Activated naive CD8-positive, alpha-beta T cell (primary cell): Measurements from ENCODE around the gene CELF2.

Experiments used
- H3K27ac Mint-ChIP-seq: one replicate; pipeline ENCODE4 v1.8.0; 2021; ENCODE audit warnings: mixed read lengths
- H3K27me3 Mint-ChIP-seq: one replicate; pipeline ENCODE4 v1.8.0; 2021; ENCODE audit warnings: mixed read lengths
- H3K36me3 Mint-ChIP-seq: one replicate; pipeline ENCODE4 v1.8.0; 2021; ENCODE audit warnings: mixed read lengths
- H3K4me1 Mint-ChIP-seq: one replicate; pipeline ENCODE4 v1.8.0; 2021; ENCODE audit warnings: low read depth, mixed read lengths
- H3K4me3 Mint-ChIP-seq: one replicate; pipeline ENCODE4 v1.8.0; 2021; ENCODE audit warnings: mild to moderate bottlenecking, mixed read lengths
- H3K9me3 Mint-ChIP-seq: one replicate; pipeline ENCODE4 v1.8.0; 2021; ENCODE audit warnings: low read depth, mixed read lengths

Gene CELF2

GRCh38 chr10:11207560-11207844 lies 189.8 kb downstream of the CELF2 start:
- Mint-ChIP-seq H3K9me3 (no peaks in the 10 kb centered on the region), H3K27me3 (no peaks in the 10 kb centered on the region), H3K4me3 (peak overlapping the region; percentile 86), H3K27ac (peak overlapping the region; percentile 97), H3K36me3 (peaks cover 22% of the 10 kb centered on the region), H3K4me1 (peaks cover 100% of the 10 kb centered on the region)

GRCh38 chr10:11208243-11208642 lies 190.6 kb downstream of the CELF2 start:
- Mint-ChIP-seq H3K36me3 (peaks cover 21% of the 10 kb centered on the region), H3K4me1 (peaks cover 100% of the 10 kb centered on the region), H3K9me3 (no peaks in the 10 kb centered on the region), H3K27ac (peak overlapping the region; percentile 97), H3K4me3 (peak overlapping the region; percentile 86), H3K27me3 (no peaks in the 10 kb centered on the region)

GRCh38 chr10:11208908-11209829 lies 191.5 kb downstream of the CELF2 start:
- Mint-ChIP-seq H3K27me3 (no peaks in the 10 kb centered on the region), H3K27ac (peak overlapping the region; percentile 97), H3K36me3 (peaks cover 21% of the 10 kb centered on the region), H3K4me1 (peaks cover 100% of the 10 kb centered on the region), H3K4me3 (peak overlapping the region; percentile 86), H3K9me3 (no peaks in the 10 kb centered on the region)

- Mint-ChIP-seq H3K27ac (peak overlapping the region; percentile 97), H3K4me3 (peak overlapping the region; percentile 86), H3K27me3 (no peaks in the 10 kb centered on the region), H3K9me3 (no peaks in the 10 kb centered on the region), H3K4me1 (peaks cover 100% of the 10 kb centered on the region), H3K36me3 (peaks cover 25% of the 10 kb centered on the region)
These were observed 192.1 kb downstream of the CELF2 start for GRCh38 chr10:11209830-11210181.

DNA sequence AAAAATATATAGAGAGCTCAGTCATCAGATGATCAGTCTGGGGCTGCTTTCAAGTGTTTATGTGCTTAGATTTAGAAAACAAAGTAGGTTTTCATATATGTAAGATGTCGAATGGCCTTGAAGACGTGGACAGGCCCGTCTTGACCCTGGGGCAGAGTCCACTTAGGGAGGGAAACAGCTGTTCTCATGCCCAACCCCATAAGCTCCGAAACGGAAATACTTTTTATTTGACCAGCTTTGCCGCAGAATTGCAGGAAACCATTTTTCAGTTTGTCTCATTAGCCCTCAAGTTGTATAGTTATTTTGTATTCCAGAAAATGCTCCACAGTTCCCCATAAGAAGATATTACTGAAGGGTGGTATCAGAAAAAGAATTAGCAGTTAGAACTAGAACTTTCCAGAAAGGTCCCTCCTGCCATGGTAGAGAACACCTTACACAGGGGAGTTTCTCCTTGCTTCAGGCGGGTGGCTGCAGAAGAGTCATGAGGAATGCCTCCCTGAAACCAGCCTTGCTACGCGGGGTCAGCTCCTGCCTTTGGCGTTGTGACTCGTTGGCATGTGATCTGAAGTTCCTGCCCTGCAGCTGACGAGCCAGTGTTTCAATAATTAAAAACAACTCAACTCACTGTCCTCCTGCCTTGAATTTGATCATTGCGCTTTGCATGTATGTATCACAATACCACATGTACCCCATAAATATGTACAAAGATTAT lies 192.7 kb downstream of the CELF2 start:
- Mint-ChIP-seq H3K9me3 (no peaks in the 10 kb centered on the region), H3K27me3 (no peaks in the 10 kb centered on the region), H3K4me3 (peak overlapping the region; percentile 86), H3K4me1 (peaks cover 100% of the 10 kb centered on the region), H3K36me3 (peaks cover 26% of the 10 kb centered on the region), H3K27ac (peak overlapping the region; percentile 97)

GRCh38 chr10:11212288-11213085 lies 194.8 kb downstream of the CELF2 start:
- peak overlapping the region; percentile 86 for H3K4me3 Mint-ChIP-seq
- peaks cover 100% of the 10 kb centered on the region for H3K4me1 Mint-ChIP-seq
- H3K27ac Mint-ChIP-seq, result peak overlapping the region; percentile 97
- no peaks in the 10 kb centered on the region for H3K9me3 Mint-ChIP-seq
- H3K36me3 Mint-ChIP-seq, result peaks cover 26% of the 10 kb centered on the region
- no peaks in the 10 kb centered on the region for H3K27me3 Mint-ChIP-seq

- peaks cover 27% of the 10 kb centered on the region for H3K36me3 Mint-ChIP-seq
- no peaks in the 10 kb centered on the region for H3K27me3 Mint-ChIP-seq
- peak overlapping the region; percentile 97 for H3K27ac Mint-ChIP-seq
- peak overlapping the region; percentile 44 for H3K4me3 Mint-ChIP-seq
- peaks cover 100% of the 10 kb centered on the region for H3K4me1 Mint-ChIP-seq
- no peaks in the 10 kb centered on the region for H3K9me3 Mint-ChIP-seq
These were observed 195.5 kb downstream of the CELF2 start for GRCh38 chr10:11213137-11213536.

- Mint-ChIP-seq H3K4me1 (peaks cover 100% of the 10 kb centered on the region), H3K27me3 (no peaks in the 10 kb centered on the region), H3K4me3 (no peak overlapping the region), H3K36me3 (peaks cover 30% of the 10 kb centered on the region), H3K9me3 (no peaks in the 10 kb centered on the region), H3K27ac (peak overlapping the region; percentile 97)
These were observed 196.7 kb downstream of the CELF2 start for GRCh38 chr10:11214407-11214806.

- peaks cover 38% of the 10 kb centered on the region for H3K36me3 Mint-ChIP-seq
These were observed 197.8 kb downstream of the CELF2 start for GRCh38 chr10:11215471-11215870.

DNA sequence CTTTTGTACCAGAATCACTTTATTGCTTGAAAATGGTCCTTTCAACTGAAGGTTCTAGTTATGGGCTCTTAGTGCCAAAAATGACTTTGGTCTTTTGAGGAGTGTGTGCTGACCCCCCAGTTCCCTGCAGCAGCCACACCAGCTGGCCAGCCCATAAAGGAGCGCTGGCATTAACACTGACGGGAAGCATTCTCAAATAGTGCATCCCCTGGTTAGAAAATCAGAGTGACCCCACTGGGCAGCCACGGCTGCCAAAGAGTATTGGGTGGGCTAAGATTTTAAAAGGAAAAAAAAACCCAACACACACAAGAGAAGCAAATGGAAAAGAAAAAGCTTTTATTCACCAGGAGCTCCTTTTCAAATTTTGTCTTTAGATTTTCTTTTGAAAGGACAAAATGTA lies 199.8 kb downstream of the CELF2 start:
- Mint-ChIP-seq H3K36me3 (peaks cover 43% of the 10 kb centered on the region), H3K27ac (peak overlapping the region; percentile 97), H3K9me3 (no peaks in the 10 kb centered on the region), H3K27me3 (no peaks in the 10 kb centered on the region), H3K4me3 (peak overlapping the region; percentile 20), H3K4me1 (peaks cover 95% of the 10 kb centered on the region)

More at GRCh38 chr10:11215471-11215870, 197.8 kb downstream of the CELF2 start:
- H3K4me1 Mint-ChIP-seq, result peaks cover 99% of the 10 kb centered on the region
- peak overlapping the region; percentile 97 for H3K27ac Mint-ChIP-seq
- H3K4me3 Mint-ChIP-seq, result no peak overlapping the region
- no peaks in the 10 kb centered on the region for H3K9me3 Mint-ChIP-seq
- no peaks in the 10 kb centered on the region for H3K27me3 Mint-ChIP-seq

DNA sequence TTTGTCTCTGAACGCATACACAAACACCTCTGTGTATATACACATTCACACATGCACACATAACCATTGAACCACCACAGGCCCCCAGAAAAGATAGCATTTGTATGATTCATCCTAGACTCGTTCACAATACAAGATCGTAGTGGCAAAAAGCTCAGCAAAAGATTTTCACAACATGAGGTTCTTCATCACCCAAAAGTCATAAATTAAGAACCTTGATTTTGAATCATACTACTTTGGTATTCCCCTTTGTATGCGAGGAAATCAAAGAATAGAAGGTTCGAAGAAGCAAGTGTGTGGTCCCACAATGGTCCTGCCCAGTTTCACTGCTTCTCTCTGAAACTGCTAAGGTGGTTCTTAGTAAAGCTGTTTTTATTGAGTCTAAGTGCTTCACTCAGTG lies 200.7 kb downstream of the CELF2 start:
- Mint-ChIP-seq H3K4me3 (peak overlapping the region; percentile 63), H3K9me3 (no peaks in the 10 kb centered on the region), H3K36me3 (peaks cover 43% of the 10 kb centered on the region), H3K27me3 (no peaks in the 10 kb centered on the region), H3K27ac (peak overlapping the region; percentile 97), H3K4me1 (peaks cover 91% of the 10 kb centered on the region)

DNA sequence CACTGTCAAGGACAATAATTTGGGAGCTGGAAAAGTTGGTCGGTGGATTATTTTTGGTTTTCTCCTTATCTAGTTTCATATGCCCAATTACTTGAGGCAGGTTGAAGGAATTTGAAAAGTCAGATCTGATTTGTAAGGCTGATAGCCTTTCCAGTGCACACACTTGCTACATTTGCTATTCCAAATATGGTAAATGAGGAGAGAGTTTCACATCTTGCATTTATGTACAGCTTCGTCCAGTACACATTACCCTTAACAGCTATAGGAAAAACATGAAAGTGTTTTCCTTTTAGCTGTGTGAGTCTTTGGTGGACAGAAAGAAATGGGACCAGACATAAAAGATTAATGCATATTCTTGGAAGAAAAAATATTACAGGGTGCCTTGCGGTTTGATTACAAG lies 201.8 kb downstream of the CELF2 start:
- H3K27me3 Mint-ChIP-seq, result no peaks in the 10 kb centered on the region
- H3K4me3 Mint-ChIP-seq, result peak overlapping the region; percentile 53
- peaks cover 44% of the 10 kb centered on the region for H3K36me3 Mint-ChIP-seq
- peaks cover 91% of the 10 kb centered on the region for H3K4me1 Mint-ChIP-seq
- H3K27ac Mint-ChIP-seq, result peak overlapping the region; percentile 97
- H3K9me3 Mint-ChIP-seq, result no peaks in the 10 kb centered on the region

DNA sequence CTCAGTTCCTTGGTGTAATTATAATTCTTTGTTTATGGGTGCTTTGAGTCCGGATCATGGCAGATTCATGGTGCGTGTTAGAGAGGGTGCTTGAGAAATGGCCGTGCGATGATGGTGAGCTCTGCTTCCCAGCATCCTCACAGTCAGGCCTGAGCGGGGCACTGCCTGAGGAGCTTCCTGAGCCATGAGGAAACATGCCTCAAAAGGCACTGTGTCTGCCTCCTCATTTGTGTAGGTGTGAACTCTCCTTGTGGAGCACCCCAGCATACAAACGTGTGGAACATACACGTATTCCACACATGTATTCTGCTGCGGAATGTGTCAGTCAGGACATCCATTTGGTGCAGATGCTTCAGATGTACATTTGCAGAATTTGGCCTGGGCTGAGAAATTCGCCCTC lies 205.4 kb downstream of the CELF2 start:
- Mint-ChIP-seq H3K4me1 (peaks cover 91% of the 10 kb centered on the region), H3K27ac (peak overlapping the region; percentile 98), H3K9me3 (no peaks in the 10 kb centered on the region), H3K4me3 (no peak overlapping the region), H3K36me3 (peaks cover 27% of the 10 kb centered on the region), H3K27me3 (no peaks in the 10 kb centered on the region)

GRCh38 chr10:11223507-11224140 lies 206.0 kb downstream of the CELF2 start:
- Mint-ChIP-seq H3K36me3 (peaks cover 25% of the 10 kb centered on the region), H3K4me3 (no peak overlapping the region), H3K4me1 (peaks cover 91% of the 10 kb centered on the region), H3K27me3 (no peaks in the 10 kb centered on the region), H3K27ac (peak overlapping the region; percentile 98), H3K9me3 (no peaks in the 10 kb centered on the region)
